A549 (cell line): ENCODE measurements around the gene FAM219B. TPM values are rescaled to one million over a fixed set of nuclear protein-coding genes. Genes with fewer than 3 reads are reported as not detected.

Experiments used
- ATAC-seq, 2 experiments: fragments of 200-7000 bp in 1 of 2; fragments of >200 bp in 1 of 2; cut with Nextera tagmentation in 1 of 2; cut with Tn5 transposase in 1 of 2; 3 replicates each; pipeline versions ENCODE4 v1.8.0 to v1.9.1; 2018 to 2020; ENCODE audit warnings: mild to moderate bottlenecking in 1 of 2, moderate library complexity in 1 of 2
- CTCF ChIA-PET: fragments of 300-600 bp; sonication (Branson Sonifier 250); formaldehyde crosslinking; extraction: SDS; loops from one replicate; lab custom pipeline; 2021; ENCODE audit warnings: antibody characterized with exemption, inconsistent platforms; lab: Yijun Ruan, JAX
- POLR2A ChIA-PET: fragments of 350-600 bp; formaldehyde crosslinking; extraction: SDS; loops from one replicate; lab custom pipeline; 2021; ENCODE audit warnings: antibody characterized with exemption, inconsistent platforms; lab: Yijun Ruan, JAX
- DNase-seq, 2 experiments: peaks; one replicate each; pipeline versions ENCODE4 v3.0.0 to v3.0.0-alpha.2; 2011 to 2016; ENCODE audit warnings: low read depth in 1 of 2, low spot score in 1 of 2
- FAIRE-seq: peaks from 2 replicates; lab custom pipeline; 2011; peaks lifted over from hg19 to GRCh38; lab: Jason Lieb, UNC
- H3K27ac ChIP-seq, 2 experiments: fragments of >200 bp; sonication (Bioruptor Twin); formaldehyde crosslinking; 3 replicates each; pipeline ENCODE4 v1.5.1; 2016 to 2017
- H3K4me1 ChIP-seq: fragments of >200 bp; sonication (Bioruptor Twin); formaldehyde crosslinking; 3 replicates; pipeline ENCODE4 v1.6.1; 2016
- H3K4me2 ChIP-seq: fragments of >200 bp; sonication (Bioruptor Twin); formaldehyde crosslinking; 3 replicates; pipeline ENCODE4 v1.6.1; 2016
- H3K4me3 ChIP-seq: fragments of >200 bp; sonication (Bioruptor Twin); formaldehyde crosslinking; 3 replicates; pipeline ENCODE4 v1.5.1; 2016
- H3K9me3 ChIP-seq: fragments of >200 bp; sonication (Bioruptor Twin); formaldehyde crosslinking; 3 replicates; pipeline ENCODE4 v1.6.1; 2016
- BCL3 ChIP-seq: fragments of >200 bp; sonication (Bioruptor Twin); formaldehyde crosslinking; IDR thresholded peaks from 3 replicates; pipeline ENCODE4 v1.6.1; 2016
- BHLHE40 ChIP-seq: IDR thresholded peaks from 2 replicates; pipeline ENCODE4 v1.6.1; 2012; ENCODE audit warnings: low read depth, low read length, inconsistent platforms
- CBX8 ChIP-seq: fragments of 200-600 bp; sonication (generic); IDR thresholded peaks from 2 replicates; pipeline ENCODE4 v1.6.1; 2016
- CEBPB ChIP-seq, 2 experiments: fragments of >200 bp in 1 of 2; sonication (Bioruptor Twin) in 1 of 2; formaldehyde crosslinking in 1 of 2; IDR thresholded peaks; 2 replicates each; pipeline ENCODE4 v1.6.1; 2012 to 2016
- CHD4 ChIP-seq: fragments of 200-600 bp; sonication (generic); IDR thresholded peaks from 2 replicates; pipeline ENCODE4 v1.6.1; 2016; ENCODE audit warnings: antibody characterized with exemption, mild to moderate bottlenecking, borderline replicate concordance
- CTCF ChIP-seq: fragments of >200 bp; sonication (Bioruptor Twin); formaldehyde crosslinking; IDR thresholded peaks from 3 replicates; pipeline ENCODE4 v1.5.1; 2016
- EHF ChIP-seq: fragments of 250-450 bp; sonication (Bioruptor Pico); IDR thresholded peaks from 2 replicates; pipeline ENCODE4 v1.5.0; 2020; ENCODE audit warnings: mild to moderate bottlenecking
- EHMT2 ChIP-seq: fragments of 200-600 bp; sonication (generic); IDR thresholded peaks from 2 replicates; pipeline ENCODE4 v1.6.1; 2016; ENCODE audit warnings: antibody characterized with exemption, low read depth, mild to moderate bottlenecking, moderate library complexity
- FOSB ChIP-seq: fragments of 250-450 bp; sonication (Bioruptor Pico); IDR thresholded peaks from 2 replicates; pipeline ENCODE4 v1.5.0; 2020; ENCODE audit warnings: mild to moderate bottlenecking, moderate library complexity
- FOSL2 ChIP-seq, 2 experiments: fragments of 450-650 bp in 1 of 2; fragments of >200 bp in 1 of 2; sonication (Bioruptor Twin) in 1 of 2; formaldehyde crosslinking; IDR thresholded peaks; 2 replicates each; pipeline versions ENCODE4 v1.5.0 to v1.6.1; 2016 to 2020; ENCODE audit warnings: mild to moderate bottlenecking in 1 of 2, moderate library complexity in 1 of 2
- HOXB5 ChIP-seq: fragments of 250-450 bp; sonication (Bioruptor Pico); IDR thresholded peaks from 2 replicates; pipeline ENCODE4 v1.5.0; 2020; ENCODE audit warnings: mild to moderate bottlenecking, moderate library complexity
- JUN ChIP-seq, 2 experiments: fragments of >200 bp; sonication (Bioruptor Twin); formaldehyde crosslinking; IDR thresholded peaks; 2 replicates in 1 of 2; 3 replicates in 1 of 2; pipeline ENCODE4 v1.6.1; 2016 to 2017
- JUNB ChIP-seq: fragments of >200 bp; sonication (Bioruptor Twin); formaldehyde crosslinking; IDR thresholded peaks from 2 replicates; pipeline ENCODE4 v1.6.1; 2016
- KDM5A ChIP-seq: fragments of 200-600 bp; sonication (generic); IDR thresholded peaks from 2 replicates; pipeline ENCODE4 v1.6.1; 2016; ENCODE audit warnings: antibody characterized with exemption, mild to moderate bottlenecking
- MAFK ChIP-seq: fragments of 450-650 bp; IDR thresholded peaks from 2 replicates; pipeline ENCODE4 v1.6.1; 2014; ENCODE audit not compliant: partially characterized antibody
- MYC ChIP-seq: IDR thresholded peaks from 2 replicates; pipeline ENCODE4 v1.6.1; 2012; ENCODE audit warnings: mild to moderate bottlenecking, inconsistent platforms, low read length, improper control_type of control experiment, borderline replicate concordance
- NFE2L2 ChIP-seq: fragments of 150-350 bp; conservative IDR thresholded peaks from 2 replicates; pipeline ENCODE4 v1.6.1; 2014; ENCODE audit warnings: low read length
- RAD21 ChIP-seq, 2 experiments: fragments of >200 bp in 1 of 2; sonication (Bioruptor Twin) in 1 of 2; formaldehyde crosslinking in 1 of 2; IDR thresholded peaks in 1 of 2; conservative IDR thresholded peaks in 1 of 2; 2 replicates in 1 of 2; 3 replicates in 1 of 2; pipeline ENCODE4 v1.6.1; 2012 to 2018; ENCODE audit warnings: inconsistent platforms in 1 of 2
- RARB ChIP-seq: fragments of 250-450 bp; sonication (Bioruptor Pico); IDR thresholded peaks from 2 replicates; pipeline ENCODE4 v1.8.0; 2021; ENCODE audit warnings: mild to moderate bottlenecking, moderate library complexity
- REST ChIP-seq: fragments of 200-600 bp; sonication (generic); IDR thresholded peaks from 2 replicates; pipeline ENCODE4 v1.6.1; 2016; ENCODE audit warnings: antibody characterized with exemption, mild to moderate bottlenecking, moderate library complexity
- SMC3 ChIP-seq: fragments of >200 bp; sonication (Bioruptor Twin); formaldehyde crosslinking; IDR thresholded peaks from 3 replicates; pipeline ENCODE4 v1.6.1; 2018; ENCODE audit warnings: inconsistent platforms
- TFCP2L1 ChIP-seq: fragments of 250-450 bp; sonication (Bioruptor Pico); IDR thresholded peaks from 2 replicates; pipeline ENCODE4 v1.5.0; 2021; ENCODE audit warnings: mild to moderate bottlenecking
- USF2 ChIP-seq: fragments of 450-650 bp; IDR thresholded peaks from 2 replicates; pipeline ENCODE4 v1.6.1; 2014; ENCODE audit warnings: antibody characterized with exemption
- whole genome bisulfite sequencing: methylation state at CpG from one replicate; pipeline ENCODE4 v1.1.6; 2017; ENCODE audit errors: missing lambda C conversion rate; 5-methylcytosine and 5-hydroxymethylcytosine counted together
- polyA plus RNA-seq, 4 experiments: library from polyadenylated mRNA; depleted of rRNA in 3 of 4; stranded (reverse); fragments of >200 nt; fragmentation: RNase III in 1 of 4; extraction: RNeasy Plus Mini Kit Qiagen cat#74134 plus additional on column Dnase treatment in 1 of 4; gene quantifications; 2 replicates in 3 of 4; 3 replicates in 1 of 4; pipeline ENCODE4 v1.2.3, GENCODE V29; 2011 to 2017
- TF ChIP-seq, protein P1 (sequence below): fragments of 250-450 bp; sonication (Bioruptor Pico); IDR thresholded peaks from 2 replicates; pipeline ENCODE4 v1.5.0; 2020; ENCODE audit warnings: low read depth, mild to moderate bottlenecking, moderate library complexity
- TF ChIP-seq, protein P2 (sequence below): fragments of 150-350 bp; IDR thresholded peaks from 2 replicates; pipeline ENCODE4 v1.6.1; 2014; ENCODE audit warnings: low read depth, mild to moderate bottlenecking, low read length
- TF ChIP-seq, protein P3 (sequence below): fragments of 250-450 bp; sonication (Bioruptor Pico); IDR thresholded peaks from 2 replicates; pipeline ENCODE4 v1.5.0; 2021; ENCODE audit warnings: mild to moderate bottlenecking, moderate library complexity, borderline replicate concordance

The FAM219B gene
- polyA plus RNA-seq, 2 of the 4 experiments (the other 2 are of a cell fraction): 36.9 to 46.2 TPM

- CTCF ChIA-PET: interaction anchor here (0.8 to 1.3 kb wide), 6 partner anchors 10 to 102 kb away, joined by 3 to 6 read pairs (median 3); no protein-coding TSS in a partner anchor
- TF ChIP-seq SMC3 (peak; percentile 9; the same call in 1 of the 3 replicates), EHMT2 (no peak), BCL3 (peak; percentile 96), CBX8 (no peak), BHLHE40 (no peak), CTCF (no peak), NFE2L2 (no peak), CEBPB (IDR thresholded peaks at IDR 0.05) (no peak), REST (no peak), MYC (no peak), JUNB (no peak), KDM5A (0 out of 2 replicates have a peak, but pooled peaks have one; percentile 16), EHF (no peak), MAFK (no peak), RARB (CRISPR knock-in tag) (no peak), FOSB (CRISPR knock-in tag) (no peak), CHD4 (0 out of 2 replicates have a peak, but pooled peaks have one; percentile 16), FOSL2 (IDR thresholded peaks at IDR 0.05) (no peak), FOSL2 (CRISPR knock-in tag; IDR thresholded peaks at IDR 0.05) (peak; percentile 34; the same call in 1 of the 2 replicates), HOXB5 (CRISPR knock-in tag) (no peak), JUN (IDR thresholded peaks at IDR 0.05) (peak; percentile 90 to 92), RAD21 (conservative IDR thresholded peaks at IDR 0.05 in 1 of 2, IDR thresholded peaks at IDR 0.05 in 1 of 2) (no peak), USF2 (0 out of 2 replicates have a peak, but pooled peaks have one; percentile 8), TFCP2L1 (CRISPR knock-in tag) (no peak; the same call in 1 of the 2 replicates)
- TF ChIP-seq, protein P1, sequence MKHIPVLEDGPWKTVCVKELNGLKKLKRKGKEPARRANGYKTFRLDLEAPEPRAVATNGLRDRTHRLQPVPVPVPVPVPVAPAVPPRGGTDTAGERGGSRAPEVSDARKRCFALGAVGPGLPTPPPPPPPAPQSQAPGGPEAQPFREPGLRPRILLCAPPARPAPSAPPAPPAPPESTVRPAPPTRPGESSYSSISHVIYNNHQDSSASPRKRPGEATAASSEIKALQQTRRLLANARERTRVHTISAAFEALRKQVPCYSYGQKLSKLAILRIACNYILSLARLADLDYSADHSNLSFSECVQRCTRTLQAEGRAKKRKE: no peak
- TF ChIP-seq, protein P2, sequence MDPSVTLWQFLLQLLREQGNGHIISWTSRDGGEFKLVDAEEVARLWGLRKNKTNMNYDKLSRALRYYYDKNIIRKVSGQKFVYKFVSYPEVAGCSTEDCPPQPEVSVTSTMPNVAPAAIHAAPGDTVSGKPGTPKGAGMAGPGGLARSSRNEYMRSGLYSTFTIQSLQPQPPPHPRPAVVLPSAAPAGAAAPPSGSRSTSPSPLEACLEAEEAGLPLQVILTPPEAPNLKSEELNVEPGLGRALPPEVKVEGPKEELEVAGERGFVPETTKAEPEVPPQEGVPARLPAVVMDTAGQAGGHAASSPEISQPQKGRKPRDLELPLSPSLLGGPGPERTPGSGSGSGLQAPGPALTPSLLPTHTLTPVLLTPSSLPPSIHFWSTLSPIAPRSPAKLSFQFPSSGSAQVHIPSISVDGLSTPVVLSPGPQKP: no peak
- TF ChIP-seq, protein P3, sequence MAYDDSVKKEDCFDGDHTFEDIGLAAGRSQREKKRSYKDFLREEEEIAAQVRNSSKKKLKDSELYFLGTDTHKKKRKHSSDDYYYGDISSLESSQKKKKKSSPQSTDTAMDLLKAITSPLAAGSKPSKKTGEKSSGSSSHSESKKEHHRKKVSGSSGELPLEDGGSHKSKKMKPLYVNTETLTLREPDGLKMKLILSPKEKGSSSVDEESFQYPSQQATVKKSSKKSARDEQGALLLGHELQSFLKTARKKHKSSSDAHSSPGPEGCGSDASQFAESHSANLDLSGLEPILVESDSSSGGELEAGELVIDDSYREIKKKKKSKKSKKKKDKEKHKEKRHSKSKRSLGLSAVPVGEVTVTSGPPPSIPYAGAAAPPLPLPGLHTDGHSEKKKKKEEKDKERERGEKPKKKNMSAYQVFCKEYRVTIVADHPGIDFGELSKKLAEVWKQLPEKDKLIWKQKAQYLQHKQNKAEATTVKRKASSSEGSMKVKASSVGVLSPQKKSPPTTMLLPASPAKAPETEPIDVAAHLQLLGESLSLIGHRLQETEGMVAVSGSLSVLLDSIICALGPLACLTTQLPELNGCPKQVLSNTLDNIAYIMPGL (CRISPR knock-in tag): peak; percentile 37; the same call in 1 of the 2 replicates
Observed at GRCh38 chr15:74873036-74873755, 33.5 kb downstream of the FAM219B start, which contains the start of gene SCAMP2. TSS of gene SCAMP2 (minus strand) at chr15:74873365. CDS start at chr15:74873255, 110 bp downstream.

More at GRCh38 chr15:74873036-74873755, 33.5 kb downstream of the FAM219B start, which contains the start of gene SCAMP2:
- FAIRE-seq (no peak), ATAC-seq (peak; percentile 99), DNase-seq (peak; percentile 97 to 99)
- H3K4me2 ChIP-seq: peak within 1 kb of the TSS; percentile 99
- WGBS: 2% methylated on average over 44 of the region's 52 CpGs
- POLR2A ChIA-PET: interaction anchor here (0.7 to 2.0 kb wide), 7 partner anchors 7 to 150 kb away, joined by 3 to 7 read pairs (median 4); partner anchors contain the start of genes FAM219B, MPI and PPCDC
- peak within 1 kb of the TSS; percentile 88 for H3K4me3 ChIP-seq
- H3K27ac ChIP-seq: peak within 1 kb of the TSS; percentile 87 to 91
- peaks cover 20% of the 10 kb centered on the region; the same call in 2 of the 3 replicates for H3K4me1 ChIP-seq
- no peaks in the 10 kb centered on the region for H3K9me3 ChIP-seq
